Adrenal gland (tissue), 12 donors: ENCODE results near the gene HSF2BP. TPM values are rescaled to one million over a fixed set of nuclear protein-coding genes. Genes with fewer than 3 reads are reported as not detected.

Experiments used
- DNase-seq, 7 donors: peaks; one replicate each; pipeline ENCODE4 v3.0.0-alpha.2; 2019 to 2020
- H3K27ac ChIP-seq, 5 donors: fragments of 200-600 bp; sonication (generic) in 4 of 5; 1 replicate in 3 of 5; 2 replicates in 2 of 5; pipeline versions ENCODE4 v1.5.1 to v1.8.0; 2016 to 2020; ENCODE audit warnings: mild to moderate bottlenecking in 1 of 5
- H3K27me3 ChIP-seq: fragments of 200-600 bp; 2 replicates; pipeline ENCODE4 v1.8.0; 2021
- H3K36me3 ChIP-seq, 2 donors: fragments of 200-600 bp; replicated peaks in 1 of 2; 1 replicate in 1 of 2; 2 replicates in 1 of 2; pipeline versions ENCODE4 v1.5.1 to v1.8.0; 2018 to 2022
- H3K4me1 ChIP-seq, 2 donors: fragments of 200-600 bp; replicated peaks in 1 of 2; 1 replicate in 1 of 2; 2 replicates in 1 of 2; pipeline versions ENCODE4 v1.5.1 to v1.8.0; 2018 to 2021
- H3K4me3 ChIP-seq, 4 donors: fragments of 200-600 bp; sonication (generic) in 3 of 4; one replicate each; pipeline ENCODE4 v1.5.1; 2016 to 2018
- H3K9me3 ChIP-seq, 3 donors: fragments of 200-600 bp; sonication (generic) in 1 of 3; replicated peaks in 1 of 3; 1 replicate in 2 of 3; 2 replicates in 1 of 3; pipeline versions ENCODE4 v1.5.1 to v1.8.0; 2016 to 2021
- POLR2A ChIP-seq, 2 donors: fragments of 450-650 bp; IDR thresholded peaks; one replicate each; pipeline ENCODE4 v1.6.1; 2017; ENCODE audit warnings: antibody characterized with exemption in 2 of 2, mild to moderate bottlenecking in 2 of 2, moderate library complexity in 1 of 2
- WGBS, 4 donors: extraction: QIAGEN DNeasy Blood & Tissue Kit in 2 of 4; methylation state at CpG; one replicate each; pipeline versions ENCODE4 v1.1.5 to v1.1.7; 2013 to 2017; 5-methylcytosine and 5-hydroxymethylcytosine counted together
- intact Hi-C, 2 donors: fragments of 100-400 bp; cut with DNase I; formaldehyde crosslinking; loops; one replicate each; pipeline versions ENCODE4 v1.14.1 to v1.15.0; 2022 to 2023
- polyA plus RNA-seq, 3 donors: library from polyadenylated mRNA; stranded (reverse); fragments of 200-250 nt in 2 of 3; fragments of 350-450 nt in 1 of 3; fragmentation: Illumina TruSeq in 1 of 3; extraction: RNeasy Lipid Tissue Mini Kit (QIAGEN cat#74804) in 1 of 3; gene quantifications; one replicate each; pipeline ENCODE4 v1.2.3, GENCODE V29; 2013 to 2014
- total RNA-seq, 9 donors: library from RNA; depleted of rRNA in 4 of 9; stranded (reverse); fragments of >200 nt in 4 of 9; fragments of 120-200 nt in 1 of 9; fragmentation: NEBNext Ultra II Directional in 1 of 9; extraction: Animal tissue kit (Norgen Biotek cat#: 25700) in 1 of 9; gene quantifications; one replicate each; pipeline versions ENCODE4 v1.1.0 to v1.2.4, GENCODE V29; 2013 to 2023
- TF ChIP-seq, protein P1 (sequence below), 6 experiments: fragments of 450-650 bp in 4 of 6; fragments of 200-600 bp in 2 of 6; sonication (generic) in 1 of 6; IDR thresholded peaks; 1 replicate in 5 of 6; 2 replicates in 1 of 6; pipeline versions ENCODE4 v1.5.1 to v1.8.0; 2016 to 2021; ENCODE audit warnings: antibody characterized with exemption in 6 of 6, mild to moderate bottlenecking in 2 of 6, moderate library complexity in 1 of 6
- donor health status: healthy with polysubstance abuse.
- donor health status: Bipolar disorder and iron deficiency.
- donor health status: DM: yes; HTN: yes; CAD: no.
- donor health status: DM: no; HTN: no; CAD: no.
- donor health status: DM: no; HTN: no; CAD: no.
- donor health status: DM: yes; HTN: yes; CAD: no.

Gene HSF2BP
- total and polyA plus RNA-seq, 12 donors: 0.23 to 1.5 (median 0.42) TPM; not detected in 2

DNA sequence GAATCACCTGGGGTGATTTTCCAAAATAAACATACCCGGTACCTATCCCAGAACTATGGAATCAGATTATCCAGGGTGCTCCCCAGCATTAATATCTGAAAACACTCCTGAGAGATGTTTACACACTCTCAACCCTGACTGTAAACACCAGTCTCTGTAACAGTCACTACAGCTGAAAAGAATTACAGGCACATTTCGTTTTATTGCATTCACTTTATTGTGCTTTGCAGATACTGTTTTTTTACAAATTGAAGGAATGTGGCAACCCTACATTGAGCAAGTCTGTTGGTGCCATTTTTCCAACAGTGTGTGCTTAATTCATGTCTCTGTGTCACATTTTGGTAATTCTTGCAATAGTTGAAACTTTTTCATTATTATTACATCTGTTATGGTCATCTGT is 31.8 kb downstream of the HSF2BP start:
- H3K9me3 ChIP-seq: no peaks in the 10 kb centered on the region
- no peaks in the 10 kb centered on the region for H3K27me3 ChIP-seq
- H3K4me3 ChIP-seq: no peak overlapping the region
- 80 to 87% (median 81%) methylated on average over 2 of the region's 2 CpGs for WGBS, 4 donors
- no peak for DNase-seq
- H3K36me3 ChIP-seq: no peaks in the 10 kb centered on the region
- no peaks in the 10 kb centered on the region for H3K4me1 ChIP-seq
- H3K27ac ChIP-seq: no peak overlapping the region
- TF ChIP-seq POLR2A (IDR thresholded peaks at IDR 0.05): no peak
- TF ChIP-seq, protein P1, sequence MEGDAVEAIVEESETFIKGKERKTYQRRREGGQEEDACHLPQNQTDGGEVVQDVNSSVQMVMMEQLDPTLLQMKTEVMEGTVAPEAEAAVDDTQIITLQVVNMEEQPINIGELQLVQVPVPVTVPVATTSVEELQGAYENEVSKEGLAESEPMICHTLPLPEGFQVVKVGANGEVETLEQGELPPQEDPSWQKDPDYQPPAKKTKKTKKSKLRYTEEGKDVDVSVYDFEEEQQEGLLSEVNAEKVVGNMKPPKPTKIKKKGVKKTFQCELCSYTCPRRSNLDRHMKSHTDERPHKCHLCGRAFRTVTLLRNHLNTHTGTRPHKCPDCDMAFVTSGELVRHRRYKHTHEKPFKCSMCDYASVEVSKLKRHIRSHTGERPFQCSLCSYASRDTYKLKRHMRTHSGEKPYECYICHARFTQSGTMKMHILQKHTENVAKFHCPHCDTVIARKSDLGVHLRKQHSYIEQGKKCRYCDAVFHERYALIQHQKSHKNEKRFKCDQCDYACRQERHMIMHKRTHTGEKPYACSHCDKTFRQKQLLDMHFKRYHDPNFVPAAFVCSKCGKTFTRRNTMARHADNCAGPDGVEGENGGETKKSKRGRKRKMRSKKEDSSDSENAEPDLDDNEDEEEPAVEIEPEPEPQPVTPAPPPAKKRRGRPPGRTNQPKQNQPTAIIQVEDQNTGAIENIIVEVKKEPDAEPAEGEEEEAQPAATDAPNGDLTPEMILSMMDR (IDR thresholded peaks at IDR 0.05): no peak
- intact Hi-C loops: no loop called here

GRCh38 chr21:43626390-43626789 is 32.9 kb downstream of the HSF2BP start:
- Histone ChIP-seq H3K4me3 (no peak overlapping the region), H3K27ac (no peak overlapping the region), H3K9me3 (no peaks in the 10 kb centered on the region), H3K36me3 (no peaks in the 10 kb centered on the region), H3K4me1 (no peaks in the 10 kb centered on the region), H3K27me3 (no peaks in the 10 kb centered on the region)
- TF ChIP-seq, protein P1 (IDR thresholded peaks at IDR 0.05): no peak
- TF ChIP-seq POLR2A (IDR thresholded peaks at IDR 0.05): no peak
- intact Hi-C loops: no loop called here
- WGBS, 4 donors: 41 to 65% (median 46%) methylated on average over 3 of the region's 3 CpGs
- no peak for DNase-seq

DNA sequence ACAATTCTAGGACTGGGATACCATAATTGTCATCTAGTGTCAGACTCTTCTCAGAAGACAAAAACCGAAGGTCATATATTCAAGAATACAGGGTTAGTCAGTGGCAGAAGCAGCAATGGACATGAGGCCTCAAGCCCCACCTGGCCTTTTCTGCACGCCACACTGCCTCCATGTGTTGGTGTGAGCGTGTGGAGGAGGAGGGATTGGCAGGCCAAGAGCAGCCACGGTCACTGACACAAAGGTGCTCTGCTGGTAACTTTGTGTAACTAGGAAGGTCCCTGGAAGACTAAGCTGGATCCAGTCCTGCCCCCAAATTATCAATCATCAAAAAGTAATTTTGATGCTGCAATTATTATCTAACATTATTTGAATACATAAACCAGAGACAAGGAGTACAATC is 34.9 kb downstream of the HSF2BP start:
- Histone ChIP-seq H3K36me3 (no peaks in the 10 kb centered on the region), H3K4me3 (no peak overlapping the region), H3K27ac (no peak overlapping the region), H3K27me3 (no peaks in the 10 kb centered on the region), H3K9me3 (peaks cover 0 to 10% (median 0%) of the 10 kb centered on the region in 3 donors), H3K4me1 (no peaks in the 10 kb centered on the region)
- DNase-seq: no peak
- intact Hi-C loops: no loop called here
- WGBS, 4 donors: 76 to 89% (median 85%) methylated on average over 4 of the region's 4 CpGs
- TF ChIP-seq, protein P1 (IDR thresholded peaks at IDR 0.05): no peak
- TF ChIP-seq POLR2A (IDR thresholded peaks at IDR 0.05): no peak

DNA sequence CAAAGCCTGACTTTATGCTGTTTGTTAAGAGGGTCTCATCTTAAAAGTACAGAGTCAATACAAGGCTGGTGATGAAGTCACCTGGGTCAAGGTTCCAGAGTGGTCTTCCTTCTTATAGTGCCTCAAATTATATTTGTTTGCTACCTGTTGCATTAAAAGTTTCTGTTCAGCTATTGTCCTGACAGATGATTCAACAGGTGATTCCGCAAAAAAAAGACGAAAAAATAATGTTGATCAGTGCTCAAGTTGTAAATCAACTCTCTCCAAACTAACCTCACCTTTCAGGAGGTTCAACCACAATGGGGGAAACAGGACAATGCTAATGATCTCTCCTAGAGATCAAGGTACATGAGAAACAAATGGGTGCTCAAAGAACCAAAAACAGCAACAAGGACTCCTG is 35.7 kb downstream of the HSF2BP start:
- DNase-seq: no peak
- Histone ChIP-seq H3K36me3 (no peaks in the 10 kb centered on the region), H3K27me3 (no peaks in the 10 kb centered on the region), H3K9me3 (peaks cover 0 to 10% (median 0%) of the 10 kb centered on the region in 3 donors), H3K27ac (no peak overlapping the region), H3K4me3 (no peak overlapping the region), H3K4me1 (no peaks in the 10 kb centered on the region)
- no peak for TF ChIP-seq POLR2A (IDR thresholded peaks at IDR 0.05)
- TF ChIP-seq, protein P1 (IDR thresholded peaks at IDR 0.05): no peak
- 78 to 94% (median 90%) methylated on average over 2 of the region's 2 CpGs for WGBS, 4 donors
- intact Hi-C loops: no loop called here
